Fibroblast of skin of right biceps (primary cell): ENCODE data around the gene HAAO.
A peak's percentile ranks its signal among the peaks of the same experiment; 100 is the strongest.

Experiments
- DNase-seq: peaks from one replicate; pipeline ENCODE4 v3.0.0-alpha.2; 2013

The HAAO gene

DNA sequence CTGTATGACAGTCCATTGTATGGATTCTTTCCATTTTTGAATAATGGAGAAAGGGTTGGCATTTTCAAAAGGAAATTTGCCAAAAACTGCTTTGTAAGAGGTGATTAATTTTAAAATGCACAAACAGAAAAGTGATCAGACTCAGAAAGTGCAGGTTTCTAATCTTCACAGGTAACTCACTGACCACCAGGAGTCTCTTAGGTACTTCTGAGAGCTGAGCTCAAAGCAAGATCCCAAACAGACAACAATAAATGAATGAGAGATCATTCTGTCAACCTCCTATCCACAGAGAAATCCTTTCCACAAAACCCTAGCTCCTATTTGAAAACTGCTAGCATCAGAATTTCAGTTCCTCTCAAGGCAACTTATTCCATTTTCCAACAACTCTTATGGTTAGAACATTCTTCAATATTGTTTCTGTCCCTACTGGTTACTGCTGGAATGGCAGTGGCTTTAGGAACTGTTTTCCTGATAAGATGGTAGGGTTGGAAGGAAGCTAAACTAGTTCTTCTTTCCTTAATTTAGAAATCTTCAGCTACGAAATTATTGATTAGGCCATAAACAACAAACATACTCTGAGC lies 20.6 kb upstream of the HAAO start:
- DNase-seq: no peak

DNA sequence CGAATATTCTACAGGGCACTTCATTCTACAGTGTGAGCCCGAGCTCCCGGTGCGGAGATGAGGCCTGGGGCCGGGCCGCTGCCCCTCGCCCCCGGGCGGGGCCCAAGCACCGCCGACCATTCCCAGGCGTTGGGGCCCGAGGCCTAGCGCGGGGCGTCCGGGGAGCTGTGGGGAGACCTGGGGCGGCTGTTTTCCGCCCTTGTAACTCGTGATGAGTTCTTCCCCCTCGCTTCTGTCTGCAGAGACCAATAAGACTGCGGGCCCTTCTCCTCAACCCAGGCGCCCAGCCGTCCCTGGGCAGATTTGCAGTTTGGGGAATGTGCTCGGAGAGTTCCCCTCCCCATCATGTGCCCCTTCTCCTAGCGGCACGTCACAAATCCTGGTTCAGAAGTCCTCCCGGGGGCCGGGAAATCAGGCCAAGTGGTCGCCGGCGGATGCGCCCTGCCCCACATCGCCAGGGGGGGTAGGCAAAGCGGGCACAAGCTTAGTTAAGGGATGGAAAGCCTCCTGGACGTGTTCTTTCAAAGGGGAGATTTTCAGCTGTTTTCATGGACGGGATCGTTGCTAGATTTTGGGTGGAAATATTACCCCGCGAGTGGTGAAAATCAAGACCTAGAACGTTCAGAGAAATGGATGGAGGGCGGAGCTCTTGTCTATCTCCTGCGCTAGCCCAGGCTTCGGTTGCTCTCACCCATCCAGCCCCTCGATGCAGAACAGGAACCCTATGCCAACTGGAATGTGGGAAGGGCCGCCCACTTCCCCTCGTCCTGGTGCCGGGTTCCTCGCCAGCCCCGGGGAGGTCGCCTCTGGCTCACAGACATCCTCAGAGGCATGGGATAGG lies 18.8 kb upstream of the HAAO start:
- peak; percentile 68 for DNase-seq

DNA sequence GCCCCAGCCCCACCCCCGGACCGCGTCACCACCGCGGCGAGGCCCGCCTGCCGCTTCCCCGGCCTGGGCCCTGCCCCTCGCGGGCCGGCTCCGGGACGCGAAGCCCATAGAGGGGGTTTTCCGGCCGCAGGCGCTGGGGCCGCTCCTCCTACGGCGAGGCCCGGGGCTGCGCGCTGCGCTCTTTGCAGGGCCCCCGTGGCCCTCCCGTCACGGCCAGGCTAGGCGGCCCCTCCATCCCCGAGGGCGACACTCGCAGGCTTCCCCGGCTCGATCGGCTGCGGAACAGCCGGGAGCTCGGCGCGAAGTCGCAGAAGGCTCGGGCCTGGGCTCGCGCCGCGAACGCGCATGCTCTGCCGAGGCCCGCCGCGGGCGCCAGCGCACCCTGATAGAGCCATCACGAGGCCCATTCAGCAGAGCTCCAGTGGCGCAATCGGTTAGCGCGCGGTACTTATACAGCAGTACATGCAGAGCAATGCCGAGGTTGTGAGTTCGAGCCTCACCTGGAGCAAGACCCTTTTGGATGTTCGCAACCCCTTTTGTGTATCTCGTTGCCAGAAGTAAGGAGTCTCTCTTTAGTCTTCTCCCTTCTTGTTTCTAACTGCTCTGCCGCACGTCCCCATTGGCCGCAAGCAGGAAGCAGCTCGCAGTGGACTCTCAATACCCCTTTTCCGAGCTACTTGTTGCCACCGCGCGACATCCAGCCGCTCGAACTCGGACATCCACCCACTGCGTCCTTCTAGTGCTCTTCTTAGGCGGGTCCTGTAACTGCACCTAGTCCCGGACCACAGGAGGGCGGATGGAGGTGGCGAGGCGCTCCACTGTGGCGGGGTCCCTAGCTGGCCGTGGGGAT lies 18.0 kb upstream of the HAAO start:
- DNase-seq: peak; percentile 97

DNA sequence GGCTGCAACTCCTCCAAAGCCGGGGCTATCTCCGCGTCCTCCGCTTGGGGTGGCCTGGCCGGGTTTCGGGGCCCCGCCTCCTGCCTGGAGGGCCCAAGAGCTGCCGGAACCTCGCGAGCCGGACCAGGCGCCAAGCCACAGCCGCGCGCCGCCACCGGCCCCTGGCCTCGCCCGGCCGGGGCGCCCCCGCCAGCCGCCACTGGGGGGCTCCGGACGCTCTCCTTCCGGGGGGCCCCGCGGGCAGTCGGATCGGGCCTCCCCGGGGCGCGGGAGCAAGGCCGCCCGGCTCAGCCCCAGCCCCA lies 17.4 kb upstream of the HAAO start:
- DNase-seq: no peak

DNA sequence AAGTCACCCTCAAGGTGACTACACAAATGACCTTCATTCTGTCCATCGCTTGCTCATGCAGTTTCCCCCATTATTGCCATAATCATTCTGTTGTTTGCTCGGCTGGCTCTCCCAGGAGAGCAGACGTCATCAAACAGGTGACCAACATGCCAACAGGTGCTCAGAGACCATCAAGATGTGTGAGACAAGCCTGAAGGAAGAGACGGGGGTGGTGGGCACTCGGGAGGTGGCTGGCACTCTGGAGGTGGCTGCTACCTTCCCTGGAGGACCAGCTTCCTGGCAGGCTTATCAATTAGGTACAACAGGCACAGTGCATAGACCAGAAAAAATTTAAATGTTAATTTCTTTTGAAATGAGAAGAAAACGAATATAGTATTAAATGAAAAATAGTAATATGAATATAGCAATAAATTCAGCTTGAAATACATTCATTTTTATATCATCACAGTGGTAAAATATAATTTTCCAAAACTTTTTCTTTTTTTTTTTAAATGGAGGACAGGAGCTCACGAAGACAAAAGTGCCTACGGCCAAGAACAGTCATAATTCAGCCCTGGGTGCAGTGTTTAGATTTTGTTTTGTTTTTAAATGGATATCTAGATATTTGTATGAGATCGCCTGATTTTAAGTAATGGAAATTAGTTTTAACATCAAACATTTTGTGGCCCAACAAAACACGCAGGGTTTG lies 16.9 kb upstream of the HAAO start:
- DNase-seq: no peak

DNA sequence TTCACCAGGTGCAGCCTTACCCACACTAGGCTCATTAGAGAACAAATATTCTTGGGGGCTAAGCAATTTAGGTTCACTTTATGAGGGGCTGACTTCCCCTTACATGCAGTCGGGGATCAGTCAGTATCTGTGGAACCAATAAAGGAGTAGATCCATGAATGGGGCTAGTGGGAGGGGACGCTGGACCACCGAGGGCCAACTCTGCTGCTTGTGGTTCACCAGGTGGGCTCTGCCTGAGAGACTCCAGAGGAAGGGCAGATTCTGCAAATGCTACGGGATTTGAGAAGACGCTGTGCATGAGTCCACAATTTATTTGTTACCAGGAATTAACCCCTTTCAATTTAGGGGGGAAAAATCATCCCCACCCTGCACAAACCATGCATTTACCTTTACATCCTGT lies 15.9 kb upstream of the HAAO start:
- no peak for DNase-seq

DNA sequence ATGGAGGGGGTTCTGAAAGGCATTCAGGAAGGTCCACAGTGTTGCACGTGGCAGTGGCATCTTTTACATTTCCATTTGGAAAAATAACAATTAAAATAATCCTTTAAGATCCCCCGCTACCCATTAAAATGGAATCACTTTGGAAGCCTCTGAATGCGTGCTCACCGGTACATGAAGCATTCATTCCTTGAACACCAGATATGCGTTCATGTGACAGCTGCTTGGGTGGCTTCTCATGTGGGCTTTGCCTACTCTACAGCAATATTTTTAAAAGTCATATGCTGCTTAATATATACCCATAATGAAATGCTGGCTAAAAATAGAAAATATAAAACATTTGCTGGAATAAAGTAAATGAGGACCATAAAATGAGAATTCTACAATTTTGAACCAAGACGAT lies 14.4 kb upstream of the HAAO start:
- no peak for DNase-seq

DNA sequence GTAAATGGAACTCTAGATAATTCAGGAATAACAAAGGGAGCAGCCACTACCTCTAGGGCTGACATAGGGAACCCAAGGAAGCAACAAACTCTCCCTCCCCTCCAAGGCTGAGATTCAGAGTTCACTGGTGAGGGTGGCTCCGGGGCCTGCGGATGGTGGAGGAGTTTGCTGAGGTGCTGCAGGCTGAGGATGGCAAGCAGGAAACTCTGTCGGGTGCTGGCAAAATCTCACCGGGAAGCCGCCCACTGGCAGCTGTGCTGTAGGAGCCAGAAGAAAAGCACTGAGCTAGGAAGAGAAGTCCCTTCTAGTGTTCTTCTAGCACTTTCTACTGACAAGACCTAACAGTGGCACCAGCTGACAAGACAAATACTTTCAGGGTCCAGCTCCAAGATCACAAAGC lies 12.5 kb upstream of the HAAO start:
- no peak for DNase-seq

DNA sequence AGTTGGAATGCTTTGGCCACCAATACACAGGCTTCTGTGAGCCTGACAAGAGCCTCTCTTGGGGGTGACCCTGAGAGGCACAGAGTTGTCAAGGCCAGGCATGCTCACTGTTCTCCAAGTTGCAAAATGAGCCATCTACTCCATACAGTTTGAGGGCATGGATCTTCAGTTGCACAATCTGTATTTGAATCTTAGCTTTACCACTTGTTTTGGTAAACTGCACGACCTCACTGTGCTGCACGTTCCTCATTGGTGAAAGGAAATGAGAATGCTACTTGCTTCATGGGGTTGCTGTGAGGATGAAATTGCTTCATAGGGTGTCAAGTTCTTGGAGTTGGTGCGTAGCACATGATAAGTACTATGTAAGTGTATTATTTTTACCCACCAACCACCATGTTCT lies 12.0 kb upstream of the HAAO start:
- no peak for DNase-seq

DNA sequence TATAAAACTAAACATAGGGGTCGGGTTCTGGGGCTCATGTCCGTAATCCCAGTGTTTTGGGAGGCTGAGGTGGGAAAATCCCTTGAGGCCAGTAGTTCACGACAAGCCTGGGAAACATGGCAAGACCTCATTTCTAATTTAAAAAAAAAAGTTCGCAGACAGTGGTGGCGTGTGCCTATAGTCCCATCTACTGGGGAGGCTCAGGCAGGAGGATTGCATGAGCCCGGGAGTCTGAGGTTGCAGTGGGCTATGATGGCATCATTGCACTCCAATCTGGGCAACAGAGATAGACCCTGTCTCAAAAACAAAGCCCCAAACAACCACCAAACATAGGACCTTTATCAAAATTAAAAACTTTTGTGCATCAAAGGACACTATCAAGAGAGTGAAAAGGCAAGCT lies 9.8 kb upstream of the HAAO start:
- DNase-seq: no peak

DNA sequence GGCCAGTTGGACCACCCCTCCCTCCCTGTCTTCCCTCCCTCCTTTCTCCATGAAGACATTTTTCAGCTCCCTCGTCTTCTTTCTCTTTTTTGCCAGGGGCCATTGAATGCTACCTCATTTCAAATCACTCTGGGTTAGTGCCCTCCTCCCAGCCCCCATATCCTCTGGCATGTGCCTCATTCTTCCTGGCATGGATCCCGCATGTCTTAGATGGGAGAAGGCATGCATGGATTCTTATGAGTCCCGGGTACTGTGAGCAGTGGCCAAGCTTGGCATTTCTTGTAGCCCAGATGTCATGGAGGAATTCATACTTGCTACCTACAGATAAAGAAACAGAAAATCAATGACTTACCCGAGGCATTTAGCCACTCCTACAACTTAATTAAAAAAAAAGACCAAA lies 9.0 kb upstream of the HAAO start:
- DNase-seq: no peak

DNA sequence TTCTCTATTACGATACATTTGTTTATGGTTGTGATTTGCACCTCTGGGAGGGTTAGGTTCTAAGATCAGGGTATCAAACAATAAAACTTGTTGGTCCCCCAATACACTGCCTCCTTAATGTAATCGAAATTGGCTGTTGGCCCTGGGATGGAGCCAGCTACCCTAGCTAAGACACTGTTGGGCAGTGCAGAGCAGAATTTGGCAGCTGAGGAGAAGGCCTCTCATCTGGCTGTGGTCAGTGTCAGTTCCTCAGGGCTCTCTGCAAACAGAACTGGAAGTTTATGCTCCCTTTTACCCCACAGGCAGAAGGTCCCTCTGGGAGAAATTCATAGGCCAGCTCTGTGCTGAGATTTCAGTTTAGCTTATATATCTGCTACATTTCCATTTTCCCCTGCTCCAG lies 8.6 kb upstream of the HAAO start:
- no peak for DNase-seq

DNA sequence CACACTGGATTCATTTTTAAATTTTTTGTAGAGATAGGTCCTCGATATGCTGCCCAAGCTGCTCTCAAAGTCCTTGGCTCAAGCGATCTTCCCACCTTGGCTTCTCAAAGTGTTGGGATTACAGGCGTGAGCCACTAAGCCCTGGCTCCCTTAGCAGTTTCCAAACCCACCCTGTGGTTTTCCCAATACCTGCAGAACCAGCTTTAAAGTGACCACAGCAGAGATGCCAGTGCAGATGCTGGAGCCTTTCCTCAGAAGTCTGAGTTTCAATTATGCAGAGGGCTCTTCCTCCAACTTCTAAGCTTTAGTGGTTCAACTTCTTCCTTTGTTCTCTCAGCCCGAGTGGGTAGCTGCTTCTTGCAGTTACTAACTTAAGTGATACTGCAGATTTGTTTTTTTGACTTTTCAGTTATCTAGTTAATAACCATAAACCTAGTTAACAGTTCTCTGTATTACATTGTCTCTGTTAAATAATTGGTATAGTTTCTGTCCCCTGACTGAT lies 8.1 kb upstream of the HAAO start:
- DNase-seq: no peak

DNA sequence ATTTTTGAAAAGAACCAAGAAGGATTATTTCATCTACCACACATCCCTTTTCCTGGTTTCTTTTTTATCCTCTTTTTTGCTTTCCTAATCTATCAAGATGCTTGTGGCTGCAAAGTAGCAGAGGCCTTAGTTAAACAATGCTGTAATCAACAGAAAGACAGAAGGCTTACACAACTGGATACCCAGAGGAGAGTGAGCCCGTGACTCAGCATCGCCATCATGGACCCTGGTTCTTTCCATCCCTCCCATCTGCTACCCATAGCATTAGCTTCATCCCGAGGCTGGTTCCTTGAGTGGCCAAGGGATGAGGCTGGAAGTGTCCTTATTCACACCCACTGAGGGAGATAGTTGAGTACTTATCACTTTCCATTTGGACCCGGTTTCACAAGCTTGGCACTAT lies 7.5 kb upstream of the HAAO start:
- no peak for DNase-seq

DNA sequence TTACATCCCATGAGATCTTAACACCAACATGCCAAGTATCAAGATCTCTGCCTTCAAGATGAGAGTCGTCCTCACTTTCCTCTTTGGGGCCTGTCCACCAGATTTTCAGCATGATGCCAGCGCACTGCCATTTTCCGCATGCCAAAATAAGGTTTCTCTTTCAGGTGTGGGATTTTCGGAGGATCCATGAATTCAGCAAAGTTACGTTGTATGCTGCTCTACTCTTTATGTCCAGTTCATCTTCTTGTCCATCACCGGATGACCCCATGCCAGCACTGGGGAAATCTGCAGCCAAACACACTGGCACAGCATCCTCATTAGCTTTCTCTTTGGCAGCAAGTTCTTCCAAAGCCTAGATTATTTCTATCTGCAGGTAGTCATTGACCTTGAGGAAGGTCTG lies 4.9 kb upstream of the HAAO start:
- DNase-seq: no peak

DNA sequence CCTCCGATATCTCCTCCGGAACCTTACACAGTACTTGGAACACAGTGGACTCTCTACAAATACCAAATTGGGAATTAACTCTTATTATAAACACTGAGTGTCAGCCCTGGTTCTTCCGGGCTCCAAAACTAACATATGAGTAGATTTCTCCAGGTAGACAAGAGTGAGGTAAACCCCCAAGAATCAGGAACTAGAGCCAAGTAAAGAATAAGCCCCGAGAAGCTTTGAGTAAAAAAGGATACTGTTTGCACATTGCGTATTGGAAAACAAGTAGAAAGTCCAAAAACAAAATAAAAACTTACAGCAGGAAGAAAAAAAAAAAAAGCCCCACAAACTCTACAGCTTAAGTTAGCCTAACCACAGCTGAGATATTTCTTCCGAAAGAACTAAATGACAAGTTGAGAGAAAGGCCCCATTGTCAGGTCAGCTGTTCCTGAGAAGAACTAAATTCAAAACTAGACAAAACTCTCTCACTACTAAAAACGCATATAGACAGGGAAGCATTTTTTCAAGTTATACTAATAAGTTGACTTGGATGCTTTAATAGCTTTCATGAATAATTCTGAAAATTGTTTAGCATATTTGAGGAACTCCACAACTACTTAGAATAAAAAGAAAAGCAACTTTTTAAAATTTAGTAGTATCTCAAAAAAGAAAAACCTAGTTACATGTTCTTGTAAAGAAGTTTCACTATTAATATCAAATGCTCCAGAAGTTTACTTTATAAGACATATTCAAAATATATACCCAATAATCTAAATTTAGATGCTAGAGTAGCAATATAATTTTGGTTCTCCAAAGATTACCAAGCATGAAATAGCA lies 4.3 kb upstream of the HAAO start:
- DNase-seq: no peak

DNA sequence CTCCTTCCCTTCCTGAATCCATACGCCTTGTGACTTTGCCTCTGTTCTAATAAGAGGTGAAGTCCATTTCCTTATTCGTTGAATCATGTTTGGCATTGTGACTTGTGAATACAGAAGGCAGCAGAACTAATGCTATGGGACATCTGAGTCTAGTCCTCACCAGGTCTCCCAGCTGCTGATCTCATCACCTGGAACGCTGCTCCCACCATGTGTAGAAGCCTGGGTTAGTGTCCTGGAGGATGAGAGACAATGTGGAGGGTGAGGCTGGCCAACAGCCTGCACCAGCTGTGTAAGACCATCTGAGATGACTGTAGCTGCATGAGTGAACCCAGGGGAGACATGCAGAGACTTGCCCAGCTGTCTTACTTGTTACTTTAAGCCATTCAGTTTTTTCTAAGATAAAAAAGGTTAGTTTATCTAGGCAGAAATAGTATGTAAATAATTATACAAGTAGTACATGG lies 3.5 kb upstream of the HAAO start:
- DNase-seq: no peak

DNA sequence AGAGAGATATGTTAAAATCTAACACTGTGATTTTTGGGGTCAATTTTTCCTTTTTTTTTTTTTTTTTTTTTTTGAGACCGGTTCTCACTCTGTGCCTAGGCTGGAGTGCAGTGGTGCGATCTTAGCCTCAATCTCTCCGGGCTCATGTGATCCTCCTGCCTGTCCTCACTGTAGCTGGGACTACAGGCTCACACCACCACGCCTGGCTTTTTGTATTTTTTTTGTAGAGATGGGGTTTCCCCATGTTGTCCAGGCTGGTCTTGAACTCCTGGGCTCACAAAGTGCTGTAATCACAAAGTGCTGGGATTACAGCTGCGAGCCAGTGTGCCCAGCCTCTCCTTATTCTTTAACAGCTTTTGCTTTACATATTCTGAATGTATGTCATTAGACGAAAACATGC lies 2.9 kb upstream of the HAAO start:
- DNase-seq: no peak

DNA sequence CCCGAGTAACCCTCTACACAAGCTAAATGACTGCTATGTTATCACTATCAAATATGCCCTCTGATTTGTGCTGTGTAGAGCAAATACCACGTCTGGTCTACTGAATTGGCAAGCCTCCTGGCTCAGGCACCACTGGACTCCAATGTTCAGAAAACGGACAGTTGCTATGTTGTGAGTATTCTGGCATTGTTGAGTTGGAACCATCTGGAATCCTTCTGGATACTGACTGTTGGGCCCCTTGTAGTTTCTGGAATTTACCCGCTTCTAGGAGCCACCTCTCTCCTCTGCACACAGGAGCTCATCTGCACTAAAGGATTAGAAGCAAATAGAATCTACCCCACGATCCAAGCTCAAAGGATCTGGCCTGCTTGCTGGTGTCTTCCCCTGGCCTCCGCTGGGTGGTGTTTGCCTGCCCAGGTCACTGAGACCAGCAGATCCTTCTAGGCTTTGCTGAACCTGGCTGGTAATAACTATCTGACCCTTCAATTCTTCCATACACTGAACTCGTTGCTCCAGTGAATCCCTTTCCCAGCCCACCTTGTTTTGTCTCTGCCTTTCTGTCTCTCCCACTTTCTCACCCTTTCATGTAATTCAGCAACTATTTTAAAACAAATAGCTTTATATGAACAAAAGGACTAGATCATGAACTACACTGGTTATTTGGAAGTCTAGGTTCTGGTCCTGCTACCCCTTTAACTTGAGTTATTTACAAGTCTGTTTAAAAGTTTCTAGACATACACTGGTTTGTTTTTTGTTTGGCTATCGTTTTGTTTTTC lies 2.1 kb upstream of the HAAO start:
- peak; percentile 24 for DNase-seq

DNA sequence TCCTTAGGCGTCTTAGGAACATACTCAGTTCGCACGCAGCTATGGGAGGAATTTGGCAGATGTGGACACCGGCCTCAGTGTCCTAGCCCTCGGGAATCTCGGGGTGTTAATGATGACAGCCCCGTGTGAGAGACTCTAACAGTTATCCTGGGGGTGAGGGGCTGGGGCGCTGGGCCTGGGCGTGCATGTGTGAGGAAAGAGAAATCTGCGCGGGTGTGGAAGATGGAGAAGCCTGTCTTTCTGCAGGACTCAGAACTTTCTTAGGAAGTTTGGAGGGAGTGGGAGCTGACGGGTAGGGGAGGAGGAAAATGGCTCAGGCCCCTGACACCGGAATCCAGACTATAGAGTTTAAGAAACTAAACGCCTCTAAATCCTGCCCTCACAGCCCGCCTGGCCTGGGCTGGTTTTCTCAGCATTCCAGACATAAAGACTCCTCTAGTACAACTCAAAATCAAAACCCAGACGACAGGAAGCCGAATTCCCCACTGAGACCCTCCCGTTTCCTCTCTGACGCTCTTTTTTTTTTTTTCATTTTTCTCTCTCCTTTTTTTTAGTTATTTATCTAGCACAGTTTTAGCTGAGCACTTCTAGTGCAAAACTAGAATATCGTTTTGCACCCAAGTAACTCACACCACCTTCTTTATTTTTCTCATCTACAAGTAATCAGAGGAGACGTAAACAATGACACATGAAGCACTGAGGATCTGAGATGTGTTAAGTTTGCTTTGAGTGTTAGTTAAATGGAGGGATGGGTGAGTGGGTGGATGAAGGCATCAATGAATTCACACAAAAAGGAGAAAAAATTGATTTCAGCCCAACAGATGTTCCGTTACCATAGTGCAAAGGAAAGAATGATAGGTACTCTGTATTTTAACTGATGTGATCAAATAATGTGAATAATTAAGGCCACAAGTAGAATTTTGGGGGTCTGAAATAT lies 1.2 kb upstream of the HAAO start:
- DNase-seq: peak; percentile 47
